CD1c-positive myeloid dendritic cell (primary cell): Measurements from ENCODE around the gene CACNB1.

ENCODE experiments used
- DNase-seq: peaks from one replicate; pipeline ENCODE4 v3.0.0-alpha.2; 2016; ENCODE audit errors: extremely low spot score

Gene CACNB1

GRCh38 chr17:39123627-39124026 is 73.8 kb downstream of the CACNB1 start:
- DNase-seq, result no peak
